Suppressor macrophage treated with lipopolysaccharide for 1 hour (primary cell): ENCODE data around the gene DYNLRB1.
"Not testable (repeated sequence)": the region's sequence is repeated elsewhere in the genome, so short reads cannot be mapped to it uniquely, and the experiment has no call there.

Source experiments
- DNase-seq, 3 donors: peaks; one replicate each; pipeline ENCODE4 v3.0.0-alpha.2; 2020 to 2022

The DYNLRB1 gene

GRCh38 chr20:34516247-34517113, at the start of gene DYNLRB1:
Gene DYNLRB1 (plus strand): TSS chr20:34516422. CDS start chr20:34516459, 37 bp downstream.
- DNase-seq: peak; percentile 99 to 100 (median 99)

GRCh38 chr20:34468951-34469350, 47.3 kb upstream of the DYNLRB1 start:
- DNase-seq: peak in 1 of 3 donors; percentile 1

- peak; percentile 71 to 84 (median 76) for DNase-seq
Measured at GRCh38 chr20:34472246-34472925, 43.8 kb upstream of the DYNLRB1 start.

GRCh38 chr20:34473262-34473883, 42.8 kb upstream of the DYNLRB1 start:
- peak; percentile 30 to 63 (median 40) for DNase-seq

- peak; percentile 54 to 80 (median 63) for DNase-seq
Measured at GRCh38 chr20:34475979-34476736, 40.1 kb upstream of the DYNLRB1 start.

- no peak for DNase-seq
Measured at GRCh38 chr20:34479627-34480026, 36.6 kb upstream of the DYNLRB1 start.

- DNase-seq: not testable (repeated sequence)
Measured at GRCh38 chr20:34482154-34482553, 34.1 kb upstream of the DYNLRB1 start.

- peak; percentile 35 to 51 (median 49) for DNase-seq
Measured at GRCh38 chr20:34483585-34484220, 32.5 kb upstream of the DYNLRB1 start.

GRCh38 chr20:34485068-34485634, 31.1 kb upstream of the DYNLRB1 start:
- no peak for DNase-seq

GRCh38 chr20:34491226-34491931, 24.8 kb upstream of the DYNLRB1 start:
- DNase-seq: peak; percentile 43 to 68 (median 65)

- DNase-seq: peak in 1 of 3 donors; percentile 16
Measured at GRCh38 chr20:34491932-34492509, 24.2 kb upstream of the DYNLRB1 start.

- peak in 1 of 3 donors; percentile 18 for DNase-seq
Measured at GRCh38 chr20:34493646-34494045, 22.6 kb upstream of the DYNLRB1 start.

- DNase-seq: no peak
Measured at GRCh38 chr20:34495307-34495706, 20.9 kb upstream of the DYNLRB1 start.

GRCh38 chr20:34495916-34496315, 20.3 kb upstream of the DYNLRB1 start:
- peak in 1 of 3 donors; percentile 15 for DNase-seq

- DNase-seq: not testable (repeated sequence)
Measured at GRCh38 chr20:34497596-34497995, 18.6 kb upstream of the DYNLRB1 start.

- peak in 1 of 3 donors; percentile 8 for DNase-seq
Measured at GRCh38 chr20:34500823-34501222, 15.4 kb upstream of the DYNLRB1 start.

- no peak for DNase-seq
Measured at GRCh38 chr20:34506480-34506879, 9.7 kb upstream of the DYNLRB1 start.

- DNase-seq: no peak
Measured at GRCh38 chr20:34507702-34508413, 8.4 kb upstream of the DYNLRB1 start.

GRCh38 chr20:34510575-34510974, 5.6 kb upstream of the DYNLRB1 start:
- no peak for DNase-seq

GRCh38 chr20:34511891-34512265, 4.3 kb upstream of the DYNLRB1 start:
- peak in 1 of 3 donors; percentile 16 for DNase-seq
